ENCODE data around the gene MIS18BP1. TPM values are rescaled to one million over a fixed set of nuclear protein-coding genes. Genes with fewer than 3 reads are reported as not detected.

The MIS18BP1 gene
- polyA plus RNA-seq, 1 experiment: 8.3 TPM

DNA sequence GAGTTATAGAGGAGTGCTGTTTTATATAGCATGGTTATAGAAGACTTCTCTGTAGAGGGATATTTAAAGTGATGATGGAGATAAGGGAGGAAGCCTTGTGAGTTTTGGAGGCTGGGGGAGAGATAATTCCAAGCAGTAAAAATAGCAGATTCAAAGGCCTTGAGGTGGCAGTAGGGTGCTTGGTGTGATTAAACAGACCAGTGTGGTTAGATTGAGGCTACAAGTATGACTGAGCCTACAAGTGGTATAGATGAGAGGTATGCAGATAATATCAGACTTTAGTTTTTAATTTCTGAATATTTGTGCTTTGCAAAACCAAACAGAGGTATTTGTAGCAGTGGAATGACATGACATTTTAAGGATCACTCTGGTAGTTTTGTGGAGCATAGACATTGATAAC lies 96.9 kb downstream of the MIS18BP1 start:
- DNase-seq (ENCODE audit: low read depth): no peak
- no peak overlapping the region for H3K4me3 ChIP-seq (ENCODE audit: low read depth, low read length)
- TF ChIP-seq CTCF (IDR thresholded peaks at IDR 0.05; ENCODE audit: insufficient read depth, low read depth, low read length): no peak
- CTCF ChIA-PET: no interaction called here
- no peaks in the 10 kb centered on the region for H3K36me3 ChIP-seq (ENCODE audit: control insufficient read depth, insufficient read depth, low read length)
- POLR2A ChIA-PET: no interaction called here
- no peaks in the 10 kb centered on the region for H3K27me3 ChIP-seq (ENCODE audit: control insufficient read depth, insufficient read depth, low read length)

Small RNA genes within 50 kb of the gene (small RNA-seq; reads per million reads assigned to genes)
- not detected for gene RNU6-552P (ENCODE audit: insufficient read length, low read depth, low replicate concordance)

Other genes starting within 250 kb of the MIS18BP1 start
- gene PRPF39, start 169.1 kb downstream of the MIS18BP1 start, polyA plus RNA-seq (2011; rRNA removed): 26.4 and 37.8 TPM in 2 replicates
- gene FKBP3, start 118.7 kb downstream of the MIS18BP1 start, polyA plus RNA-seq (2011; rRNA removed): 8.9 and 29.8 TPM in 2 replicates
- 1.9 and 3.4 TPM in 2 replicates for gene FANCM, start 117.3 kb downstream of the MIS18BP1 start, polyA plus RNA-seq (2011; rRNA removed)

All from BJ (cell line).